Bone marrow (tissue), 2 donors: ENCODE data around the gene NUP62.
"Not testable (repeated sequence)": the region's sequence is repeated elsewhere in the genome, so short reads cannot be mapped to it uniquely, and the experiment has no call there.

ENCODE experiments used
- DNase-seq, 2 donors: peaks; one replicate each; lab custom pipeline; 2025; lab: John Stamatoyannopoulos, UW

NUP62 gene

DNA sequence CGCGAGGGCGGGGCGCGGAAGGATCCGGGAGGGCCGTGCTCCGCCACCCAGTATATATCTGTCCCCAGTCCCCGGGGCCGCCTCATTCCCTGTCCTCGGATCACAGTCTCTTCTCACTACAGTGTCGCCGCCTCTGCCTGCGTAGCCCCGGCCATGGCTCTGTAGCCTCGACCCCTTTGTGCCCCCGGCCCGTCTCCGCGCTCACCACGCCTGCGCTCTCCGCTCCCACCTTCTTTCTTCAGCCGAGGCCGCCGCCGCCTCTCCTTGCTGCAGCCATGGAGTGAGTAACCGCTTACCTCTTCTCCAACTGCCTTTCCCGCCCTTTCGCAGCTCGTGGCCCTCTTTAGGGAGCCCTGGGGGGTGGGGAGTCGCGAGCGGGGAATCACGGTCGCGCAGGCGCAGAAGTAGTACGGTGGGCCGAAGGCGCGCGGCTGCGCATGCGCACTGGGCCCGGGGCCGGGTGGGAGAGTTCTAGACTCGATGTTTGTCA lies at the start of gene NUP62, which contains the start of gene ATF5:
NUP62 (minus strand) TSS at position 384 of the 490 bp plus-strand sequence. CDS start 19,697 bp downstream, outside the sequence.
ATF5 (plus strand) TSS at position 85 of the 490 bp plus-strand sequence. CDS start 1,646 bp downstream, outside the sequence.
- DNase-seq, result peak; percentile 81 to 96

GRCh38 chr19:49978324-49978723 lies 49.0 kb upstream of the NUP62 start:
- DNase-seq, result no peak

GRCh38 chr19:49977881-49978280 lies 48.6 kb upstream of the NUP62 start:
- no peak for DNase-seq

DNA sequence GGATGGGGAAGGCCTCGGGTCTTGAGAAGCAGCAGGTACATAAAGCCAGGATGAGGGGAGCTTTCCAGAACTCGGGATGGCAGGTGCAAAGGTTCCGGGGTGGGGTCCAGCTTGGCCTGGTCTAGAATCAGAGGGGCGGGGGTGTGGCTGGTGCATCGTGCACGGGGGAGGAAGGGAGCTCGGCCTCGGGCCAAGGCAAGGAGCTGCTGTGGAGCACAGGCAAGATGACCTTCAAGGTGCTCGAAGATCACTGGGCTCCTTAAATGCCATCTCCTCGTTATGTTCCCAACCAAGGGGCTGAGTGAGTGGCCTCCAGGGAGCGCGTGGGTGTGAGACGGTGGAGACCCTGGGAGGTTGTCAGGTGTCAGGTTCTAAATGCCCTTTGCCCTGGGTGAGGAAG lies 47.8 kb upstream of the NUP62 start:
- DNase-seq, result no peak

DNA sequence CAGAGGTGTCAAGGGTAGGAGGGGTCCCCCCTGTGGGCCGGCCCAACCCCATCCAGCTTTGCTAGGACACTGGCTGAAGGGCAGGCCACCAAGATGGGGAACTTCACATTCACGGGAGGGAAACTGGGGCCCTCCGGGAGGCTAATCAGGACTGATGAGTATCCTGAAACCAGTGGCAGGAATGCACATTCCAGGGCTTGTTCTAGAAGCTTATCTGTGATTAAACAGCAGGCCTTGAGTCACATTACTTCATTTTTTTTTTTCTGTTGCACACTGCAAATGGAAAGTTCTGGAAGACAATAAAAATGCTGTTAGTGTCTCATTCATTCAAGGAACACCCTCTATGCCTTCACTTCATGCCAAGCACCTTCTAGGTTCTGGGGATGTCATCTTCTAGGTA lies 47.2 kb upstream of the NUP62 start:
- no peak for DNase-seq

GRCh38 chr19:49975051-49975450 lies 45.7 kb upstream of the NUP62 start:
- no peak for DNase-seq

- no peak for DNase-seq
These were observed 44.7 kb upstream of the NUP62 start for GRCh38 chr19:49973987-49974386.

- no peak for DNase-seq
These were observed 43.5 kb upstream of the NUP62 start for GRCh38 chr19:49972841-49973240.

DNA sequence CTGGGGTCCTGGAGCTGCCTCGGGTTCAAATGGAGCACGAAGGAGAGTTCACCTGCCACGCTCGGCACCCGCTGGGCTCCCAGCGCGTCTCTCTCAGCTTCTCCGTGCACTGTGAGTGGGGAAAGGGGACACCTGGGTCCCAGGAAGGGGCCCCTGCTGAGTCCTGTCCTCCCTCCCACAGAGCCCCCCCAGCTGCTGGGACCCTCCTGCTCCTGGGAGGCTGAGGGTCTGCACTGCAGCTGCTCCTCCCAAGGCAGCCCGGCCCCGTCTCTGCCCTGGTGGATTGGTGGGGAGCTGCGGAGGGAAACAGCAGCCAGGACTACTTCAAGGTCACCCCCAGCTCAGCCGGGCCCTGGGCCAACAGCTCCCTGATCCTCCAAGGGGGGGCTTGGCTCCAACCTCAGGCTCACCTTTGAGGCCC lies 42.7 kb upstream of the NUP62 start:
- DNase-seq, result no peak

DNA sequence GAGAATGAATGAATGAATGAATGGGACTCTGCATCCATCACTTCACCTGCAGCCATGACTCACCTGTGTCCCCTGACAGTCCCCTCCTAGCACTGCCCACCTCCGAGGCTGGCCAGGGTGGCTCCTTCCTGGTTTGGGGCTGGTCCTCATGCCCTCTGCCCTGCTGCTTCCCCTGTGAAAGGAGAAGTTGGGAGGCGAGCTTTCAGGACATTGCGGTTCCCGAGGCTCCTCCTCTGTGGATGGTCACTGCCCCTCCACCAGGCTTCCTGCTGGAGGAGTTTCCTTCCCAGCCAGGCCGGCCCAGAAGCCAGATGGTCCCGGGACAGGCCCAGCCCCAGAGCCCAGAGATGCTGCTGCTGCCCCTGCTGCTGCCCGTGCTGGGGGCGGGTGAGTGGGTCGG lies 40.1 kb upstream of the NUP62 start:
- DNase-seq, result not testable (repeated sequence)

- no peak for DNase-seq
These were observed 39.1 kb upstream of the NUP62 start for GRCh38 chr19:49968279-49968922.

GRCh38 chr19:49960980-49961379 lies 31.7 kb upstream of the NUP62 start, which contains the start of gene SIGLEC11:
TSS of gene SIGLEC11 (minus strand) at chr19:49961172. CDS start at chr19:49961081, 91 bp downstream.
- not testable (repeated sequence) for DNase-seq

GRCh38 chr19:49959892-49960291 lies 30.6 kb upstream of the NUP62 start:
- DNase-seq, result not testable (repeated sequence)

DNA sequence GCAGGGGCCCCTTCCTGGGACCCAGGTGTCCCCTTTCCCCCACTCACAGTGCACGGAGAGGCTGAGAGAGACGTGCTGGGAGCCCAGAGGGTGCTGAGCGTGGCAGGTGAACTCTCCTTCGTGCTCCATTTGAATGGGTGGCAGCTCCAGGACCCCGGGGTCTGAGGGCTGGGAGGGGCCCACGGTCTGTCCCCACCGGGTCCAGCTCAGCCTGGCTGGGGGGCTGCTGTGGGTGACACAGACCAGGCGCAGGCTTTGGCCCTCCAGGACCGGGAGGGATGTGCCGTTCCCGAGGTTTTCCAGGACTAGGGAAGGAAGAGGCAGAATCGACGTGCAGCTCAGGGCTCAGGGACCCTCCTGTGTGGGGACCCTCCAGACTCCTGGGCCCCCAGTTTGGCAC lies 29.3 kb upstream of the NUP62 start:
- DNase-seq, result not testable (repeated sequence)

DNA sequence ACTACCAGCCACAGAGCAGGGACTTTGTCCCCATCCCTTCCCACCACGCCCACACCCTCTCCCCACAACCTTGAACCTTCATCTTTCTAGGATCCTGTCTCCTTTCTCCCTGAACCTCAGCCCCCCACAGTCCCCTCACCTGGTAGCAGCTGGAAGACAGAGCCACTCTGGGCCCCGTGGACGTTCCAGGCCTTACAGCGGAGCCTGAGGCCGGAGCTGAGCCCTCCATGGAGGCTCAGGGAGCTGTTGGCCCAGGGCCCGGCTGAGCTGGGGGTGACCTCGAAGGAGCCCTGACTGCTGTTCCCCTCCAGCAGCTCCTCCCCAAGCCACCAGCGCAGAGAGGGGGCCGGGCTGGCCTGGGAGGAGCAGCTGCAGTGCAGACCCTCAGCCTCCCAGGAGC lies 28.8 kb upstream of the NUP62 start:
- DNase-seq, result not testable (repeated sequence)

GRCh38 chr19:49957262-49957915 lies 28.1 kb upstream of the NUP62 start:
- no peak for DNase-seq

DNA sequence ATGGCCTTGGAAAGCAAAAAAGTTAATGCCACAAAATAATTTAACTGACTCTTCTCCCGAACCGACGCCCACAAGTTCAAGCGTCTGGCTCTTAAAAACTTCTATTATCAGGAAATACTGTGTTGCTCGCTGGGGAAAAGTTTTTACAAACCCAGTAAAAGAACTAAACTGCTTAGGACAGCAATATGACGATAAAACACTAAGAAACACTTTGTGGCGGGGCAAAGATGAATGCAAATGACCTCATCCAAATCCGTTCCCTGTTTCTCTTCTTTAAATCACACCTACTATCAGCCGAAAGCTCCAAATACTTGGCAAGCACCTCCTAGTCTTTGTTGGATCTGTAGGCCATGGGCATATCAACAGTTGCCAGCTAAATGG lies 26.8 kb upstream of the NUP62 start:
- DNase-seq, result no peak

GRCh38 chr19:49954933-49955332 lies 25.6 kb upstream of the NUP62 start:
- DNase-seq, result no peak

DNA sequence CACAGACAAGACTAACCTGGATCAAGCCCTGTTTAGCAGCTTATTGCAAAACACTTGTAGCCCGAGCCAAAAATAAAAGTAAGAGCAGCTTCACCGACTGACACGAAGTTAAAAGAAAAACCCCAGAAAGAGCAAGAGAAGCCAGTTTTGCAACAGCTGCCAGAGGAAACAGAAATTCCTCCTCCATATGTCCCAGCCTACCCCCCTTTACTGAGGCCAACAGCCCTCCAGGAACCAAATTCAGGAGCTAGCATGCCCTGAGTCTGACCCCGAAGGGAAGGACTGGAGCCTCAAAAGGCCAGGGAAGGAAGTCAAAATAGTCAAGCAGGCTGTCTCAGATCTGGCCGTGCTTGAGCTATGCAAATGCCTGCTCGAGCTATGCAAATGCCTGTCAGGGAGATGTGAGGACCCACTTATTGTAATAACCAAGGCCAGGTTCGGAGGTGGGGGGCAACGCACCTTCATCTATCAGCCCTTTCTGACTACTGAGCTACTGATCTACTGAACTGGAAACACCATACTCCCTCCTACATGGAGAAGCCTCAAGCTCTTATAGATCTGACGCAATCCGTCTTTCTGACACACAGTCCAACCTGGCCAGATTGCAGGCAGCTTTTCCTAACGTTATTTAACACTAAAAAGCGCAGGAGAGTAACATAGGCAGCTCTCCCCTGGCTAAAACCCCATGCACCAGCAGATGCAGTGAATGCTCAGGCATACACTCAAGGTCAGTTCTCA lies 25.0 kb upstream of the NUP62 start:
- no peak for DNase-seq

GRCh38 chr19:49953416-49953815 lies 24.1 kb upstream of the NUP62 start:
- no peak for DNase-seq

GRCh38 chr19:49952906-49953305 lies 23.6 kb upstream of the NUP62 start:
- DNase-seq, result no peak

DNA sequence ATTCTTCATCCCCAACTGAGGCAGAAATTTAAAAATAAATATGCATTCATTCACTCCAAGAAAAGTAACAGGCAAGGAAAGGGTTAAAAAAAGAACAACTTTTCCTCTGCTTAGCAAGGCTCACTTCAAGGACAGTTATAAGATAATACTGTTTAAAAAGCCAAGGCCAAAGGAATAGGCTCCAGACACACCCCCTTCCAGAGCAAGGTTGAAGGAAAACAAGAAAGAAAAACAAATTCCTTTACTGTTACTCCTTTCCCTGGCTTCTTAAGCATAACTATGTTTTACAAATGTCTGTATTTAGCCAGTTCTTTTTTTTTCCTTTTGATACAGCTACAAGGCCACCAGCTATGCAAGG lies 23.2 kb upstream of the NUP62 start:
- no peak for DNase-seq
